ENCODE data around the gene ICAM5.

DNA sequence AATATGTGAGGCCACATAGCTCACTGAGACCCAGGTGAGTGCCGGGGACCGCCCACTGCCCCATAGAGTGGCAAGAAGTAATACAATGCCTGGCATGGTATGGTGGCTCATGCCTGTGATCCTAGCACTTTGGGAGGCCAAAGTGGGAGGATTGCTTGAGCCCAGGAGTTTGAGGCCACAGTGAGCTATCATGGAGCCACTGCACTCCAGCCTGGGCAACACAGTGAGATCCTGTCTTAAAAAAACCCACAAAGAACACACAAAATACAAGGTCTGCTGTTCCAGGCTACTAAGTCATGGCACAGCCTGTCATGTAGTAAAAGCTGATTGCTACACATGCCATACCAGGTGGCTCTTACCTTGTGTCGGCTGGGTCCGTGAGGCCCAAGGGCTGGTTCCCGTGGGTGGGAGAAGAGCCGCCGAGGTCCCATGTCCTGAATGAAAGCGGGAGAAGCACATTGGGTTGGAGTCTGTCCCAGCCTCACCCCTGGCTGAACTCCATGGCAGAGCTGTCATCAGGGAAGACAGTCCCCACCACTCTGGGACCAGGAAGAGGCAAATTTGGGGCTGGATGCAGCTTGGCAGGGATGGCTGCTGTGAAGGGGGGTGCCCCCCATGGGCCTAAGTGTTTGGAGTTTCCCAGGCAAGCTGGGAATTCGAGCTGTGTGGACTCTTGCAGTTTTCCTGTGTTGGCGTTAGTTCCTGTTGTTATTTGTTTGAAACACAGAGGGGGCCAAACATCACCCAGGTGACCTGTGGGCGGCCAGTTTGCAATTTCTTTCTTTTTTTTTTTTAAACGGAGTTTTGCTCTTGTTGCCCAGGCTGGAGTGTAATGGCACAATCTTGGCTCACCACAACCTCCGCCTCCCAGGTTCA, 29.3 kb downstream of the ICAM5 start:
- TF ChIP-seq YY1 (IDR thresholded peaks at IDR 0.05; ENCODE audit: extremely low read depth, insufficient replicate concordance, low read depth, low read length) (no peak), SP1 (IDR thresholded peaks at IDR 0.05; ENCODE audit: low read depth) (no peak), ZNF274 (IDR thresholded peaks at IDR 0.05; ENCODE audit: low read depth, low read length) (no peak), CEBPB (IDR thresholded peaks at IDR 0.05; ENCODE audit: low read depth) (no peak)
- TF ChIP-seq, protein P1, sequence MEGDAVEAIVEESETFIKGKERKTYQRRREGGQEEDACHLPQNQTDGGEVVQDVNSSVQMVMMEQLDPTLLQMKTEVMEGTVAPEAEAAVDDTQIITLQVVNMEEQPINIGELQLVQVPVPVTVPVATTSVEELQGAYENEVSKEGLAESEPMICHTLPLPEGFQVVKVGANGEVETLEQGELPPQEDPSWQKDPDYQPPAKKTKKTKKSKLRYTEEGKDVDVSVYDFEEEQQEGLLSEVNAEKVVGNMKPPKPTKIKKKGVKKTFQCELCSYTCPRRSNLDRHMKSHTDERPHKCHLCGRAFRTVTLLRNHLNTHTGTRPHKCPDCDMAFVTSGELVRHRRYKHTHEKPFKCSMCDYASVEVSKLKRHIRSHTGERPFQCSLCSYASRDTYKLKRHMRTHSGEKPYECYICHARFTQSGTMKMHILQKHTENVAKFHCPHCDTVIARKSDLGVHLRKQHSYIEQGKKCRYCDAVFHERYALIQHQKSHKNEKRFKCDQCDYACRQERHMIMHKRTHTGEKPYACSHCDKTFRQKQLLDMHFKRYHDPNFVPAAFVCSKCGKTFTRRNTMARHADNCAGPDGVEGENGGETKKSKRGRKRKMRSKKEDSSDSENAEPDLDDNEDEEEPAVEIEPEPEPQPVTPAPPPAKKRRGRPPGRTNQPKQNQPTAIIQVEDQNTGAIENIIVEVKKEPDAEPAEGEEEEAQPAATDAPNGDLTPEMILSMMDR (IDR thresholded peaks at IDR 0.05 in 2 of 3, conservative IDR thresholded peaks at IDR 0.05 in 1 of 3; ENCODE audit: borderline replicate concordance in 1 of 3, insufficient read depth in 1 of 3, low read depth in 2 of 3, low read length in 2 of 3): no peak

All from HCT116 (cell line).